Fibroblast of lung (primary cell): ENCODE results near the gene ZNF521. TPM values are rescaled to one million over a fixed set of nuclear protein-coding genes. Genes with fewer than 3 reads are reported as not detected.

Experiments
- DNase-seq, 2 donors: peaks; one replicate each; pipeline versions ENCODE4 v3.0.0 to v3.0.0-alpha.2; 2010; ENCODE audit warnings: low read depth in 2 of 2
- H2AFZ ChIP-seq: 2 replicates; pipeline ENCODE4 v1.5.1; 2012; ENCODE audit warnings: low read length, control low read depth, inconsistent platforms
- H3K27ac ChIP-seq: 2 replicates; pipeline ENCODE4 v1.5.1; 2011; ENCODE audit warnings: low read length, control low read depth; ENCODE audit not compliant: insufficient read depth
- H3K27me3 ChIP-seq: 2 replicates; pipeline ENCODE4 v1.5.1; 2011; ENCODE audit warnings: mild to moderate bottlenecking, low read length; ENCODE audit not compliant: control insufficient read depth, insufficient read depth
- H3K36me3 ChIP-seq: 2 replicates; pipeline ENCODE4 v1.5.1; 2011; ENCODE audit warnings: low read length; ENCODE audit not compliant: control insufficient read depth, insufficient read depth
- H3K4me1 ChIP-seq: 2 replicates; pipeline ENCODE4 v1.5.1; 2011; ENCODE audit warnings: low read length; ENCODE audit not compliant: control insufficient read depth, insufficient read depth; ENCODE audit errors: extremely low read depth
- H3K4me2 ChIP-seq: 2 replicates; pipeline ENCODE4 v1.5.1; 2011; ENCODE audit warnings: low read length, control low read depth; ENCODE audit not compliant: insufficient read depth; ENCODE audit errors: extremely low read depth
- H3K4me3 ChIP-seq, 4 experiments: fragments of 200-600 bp in 1 of 4; sonication (generic) in 1 of 4; replicated peaks in 1 of 4; 2 replicates each; pipeline ENCODE4 v1.5.1; 2011 to 2016; ENCODE audit warnings: low read length in 4 of 4, low read depth in 3 of 4, mild to moderate bottlenecking in 3 of 4, control low read depth in 2 of 4, inconsistent platforms in 1 of 4, mixed read lengths in 1 of 4; ENCODE audit not compliant: insufficient read depth in 1 of 4; ENCODE audit errors: control extremely low read depth in 1 of 4
- H3K79me2 ChIP-seq: 2 replicates; pipeline ENCODE4 v1.5.1; 2012; ENCODE audit warnings: mild to moderate bottlenecking, low read length, inconsistent platforms; ENCODE audit not compliant: control insufficient read depth, insufficient read depth
- H3K9ac ChIP-seq: 2 replicates; pipeline ENCODE4 v1.5.1; 2011; ENCODE audit warnings: mild to moderate bottlenecking, low read length, control low read depth; ENCODE audit not compliant: insufficient read depth
- H3K9me3 ChIP-seq: 2 replicates; pipeline ENCODE4 v1.5.1; 2012; ENCODE audit warnings: low read depth, low read length; ENCODE audit not compliant: control insufficient read depth, insufficient read depth
- H4K20me1 ChIP-seq: 2 replicates; pipeline ENCODE4 v1.5.1; 2011; ENCODE audit warnings: low read length; ENCODE audit not compliant: control insufficient read depth, insufficient read depth; ENCODE audit errors: extremely low read depth
- CTCF ChIP-seq, 2 donors: IDR thresholded peaks in 1 of 2; conservative IDR thresholded peaks in 1 of 2; 1 replicate in 1 of 2; 2 replicates in 1 of 2; pipeline ENCODE4 v1.5.1; 2011 to 2012; ENCODE audit warnings: low read length in 2 of 2, control low read depth in 1 of 2, inconsistent platforms in 1 of 2, low read depth in 1 of 2, mild to moderate bottlenecking in 1 of 2
- EZH2 ChIP-seq: IDR thresholded peaks from 2 replicates; pipeline ENCODE4 v1.5.1; 2012; ENCODE audit warnings: low read length, control low read depth, mild to moderate bottlenecking; ENCODE audit errors: missing control alignments
- polyA plus RNA-seq, 2 donors: library from polyadenylated mRNA; depleted of rRNA in 1 of 2; stranded (reverse) in 1 of 2; unstranded in 1 of 2; fragments of >200 nt; gene quantifications; 2 replicates each; pipeline ENCODE4 v1.2.1, GENCODE V29; 2011 to 2012; ENCODE audit warnings: missing spikeins in 1 of 2
- total RNA-seq: library from RNA; depleted of rRNA; stranded (reverse); fragments of >200 nt; gene quantifications from 2 replicates; pipeline ENCODE4 v1.2.1, GENCODE V29; 2014

Gene ZNF521
- total and polyA plus RNA-seq, 2 donors (not counting 1 experiment from before 2014, with no cell fraction given): 25.2 to 43.6 TPM

DNA sequence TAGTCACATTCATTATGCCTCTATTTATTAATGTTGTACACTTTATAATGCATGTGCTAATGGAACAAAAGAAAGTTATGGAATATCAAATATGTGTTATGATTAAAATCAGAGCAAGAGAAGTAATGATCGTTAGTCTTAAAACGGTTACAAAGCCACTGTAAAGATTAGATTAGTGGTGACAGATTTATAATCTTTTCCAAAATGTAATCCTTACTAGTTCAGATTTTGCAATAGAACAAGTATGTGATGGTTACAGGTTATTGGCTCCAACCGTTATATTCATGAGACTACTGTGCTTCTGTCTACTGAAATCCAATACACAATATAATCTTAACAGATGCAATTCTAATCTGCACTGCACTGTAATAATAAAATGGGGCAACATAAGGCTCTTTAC lies 180.6 kb downstream of the ZNF521 start:
- Histone ChIP-seq H4K20me1 (no peaks in the 10 kb centered on the region), H3K9me3 (no peaks in the 10 kb centered on the region), H2AFZ (no peak overlapping the region), H3K36me3 (no peaks in the 10 kb centered on the region), H3K27ac (no peak overlapping the region), H3K27me3 (no peaks in the 10 kb centered on the region), H3K4me2 (no peak overlapping the region), H3K9ac (no peak overlapping the region), H3K4me3 (no peak overlapping the region), H3K79me2 (no peaks in the 10 kb centered on the region), H3K4me1 (peaks cover 4% of the 10 kb centered on the region)
- no peak for TF ChIP-seq EZH2
- no peak for TF ChIP-seq CTCF (conservative IDR thresholded peaks at IDR 0.05 in 1 of 2, IDR thresholded peaks at IDR 0.05 in 1 of 2; ENCODE audit: low read depth in 1 of 2, low read length in 2 of 2)
- no peak for DNase-seq

DNA sequence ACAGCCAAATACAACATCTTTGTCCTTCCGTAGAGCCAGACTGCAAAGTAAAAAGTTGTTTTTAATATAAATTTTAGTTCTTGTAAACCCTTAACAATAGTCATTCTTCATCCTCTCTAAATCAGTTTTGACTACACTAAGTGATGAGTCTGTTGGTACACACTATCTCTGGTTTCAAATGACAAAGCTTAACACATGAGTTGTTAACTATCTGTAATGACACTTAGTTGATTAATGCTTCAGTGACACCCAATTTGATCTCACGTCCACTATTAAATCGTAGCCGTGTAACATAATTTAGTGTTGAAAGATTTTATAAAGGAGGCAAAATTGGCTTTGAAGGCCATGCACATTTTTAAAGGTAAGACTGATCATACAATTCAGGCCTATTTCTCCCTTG lies 181.6 kb downstream of the ZNF521 start:
- no peak for DNase-seq
- H4K20me1 ChIP-seq: no peaks in the 10 kb centered on the region
- no peak overlapping the region for H3K27ac ChIP-seq
- H3K9me3 ChIP-seq: no peaks in the 10 kb centered on the region
- no peaks in the 10 kb centered on the region for H3K36me3 ChIP-seq
- no peak overlapping the region for H3K9ac ChIP-seq
- H3K4me2 ChIP-seq: no peak overlapping the region
- H3K79me2 ChIP-seq: no peaks in the 10 kb centered on the region
- peaks cover 8% of the 10 kb centered on the region for H3K4me1 ChIP-seq
- no peak for TF ChIP-seq CTCF (conservative IDR thresholded peaks at IDR 0.05 in 1 of 2, IDR thresholded peaks at IDR 0.05 in 1 of 2; ENCODE audit: low read depth in 1 of 2, low read length in 2 of 2)
- TF ChIP-seq EZH2: no peak
- no peaks in the 10 kb centered on the region for H3K27me3 ChIP-seq
- H2AFZ ChIP-seq: no peak overlapping the region
- H3K4me3 ChIP-seq: no peak overlapping the region

DNA sequence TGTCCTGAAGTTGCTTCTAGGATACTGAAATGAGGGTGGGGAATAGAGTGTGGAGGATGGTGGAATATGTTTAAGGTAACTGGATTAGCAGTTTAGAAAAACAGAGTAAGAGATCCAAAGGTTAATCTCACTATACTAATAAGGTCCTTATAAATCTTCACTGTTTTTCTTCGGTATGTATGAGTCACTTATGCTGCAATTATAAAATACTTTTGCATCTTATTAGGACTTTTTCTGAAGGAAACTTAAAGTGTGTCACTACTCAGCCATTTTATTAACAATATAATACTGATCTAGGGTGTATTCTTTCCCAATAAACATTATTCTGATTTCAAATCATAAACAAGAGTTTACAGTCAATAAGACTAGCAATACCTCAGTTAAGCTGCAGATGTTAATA lies 182.3 kb downstream of the ZNF521 start:
- DNase-seq: peak; percentile 22 to 40
- Histone ChIP-seq H3K4me1 (peaks cover 10% of the 10 kb centered on the region), H3K79me2 (no peaks in the 10 kb centered on the region), H3K4me2 (no peak overlapping the region), H3K4me3 (no peak overlapping the region), H4K20me1 (no peaks in the 10 kb centered on the region), H3K36me3 (no peaks in the 10 kb centered on the region), H2AFZ (no peak overlapping the region), H3K9me3 (no peaks in the 10 kb centered on the region), H3K9ac (no peak overlapping the region), H3K27ac (no peak overlapping the region), H3K27me3 (no peaks in the 10 kb centered on the region)
- no peak for TF ChIP-seq EZH2
- no peak for TF ChIP-seq CTCF (conservative IDR thresholded peaks at IDR 0.05 in 1 of 2, IDR thresholded peaks at IDR 0.05 in 1 of 2; ENCODE audit: low read depth in 1 of 2, low read length in 2 of 2)
